Tibial nerve (tissue), 4 donors: ENCODE results near the gene IKZF5. TPM values are rescaled to one million over a fixed set of nuclear protein-coding genes. Genes with fewer than 3 reads are reported as not detected.
A peak's percentile ranks its signal among the peaks of the same experiment; 100 is the strongest.

Experiments
- DNase-seq, 2 donors: peaks; one replicate each; pipeline ENCODE4 v3.0.0-alpha.2; 2019; ENCODE audit warnings: low spot score in 2 of 2
- H3K27ac ChIP-seq, 4 donors: fragments of 200-600 bp; sonication (generic) in 3 of 4; one replicate each; pipeline ENCODE4 v1.5.1; 2017 to 2019; ENCODE audit warnings: mild to moderate bottlenecking in 1 of 4
- H3K27me3 ChIP-seq, 2 donors: fragments of 200-600 bp; sonication (generic) in 1 of 2; one replicate each; pipeline versions ENCODE4 v1.5.1 to v1.6.0; 2017 to 2019
- H3K36me3 ChIP-seq, 3 donors: fragments of 200-600 bp; sonication (generic); one replicate each; pipeline ENCODE4 v1.5.1; 2018 to 2019
- H3K4me1 ChIP-seq, 4 donors: fragments of 200-600 bp; sonication (generic) in 3 of 4; one replicate each; pipeline ENCODE4 v1.5.1; 2017 to 2019
- H3K4me3 ChIP-seq, 4 donors: fragments of 200-600 bp; sonication (generic) in 3 of 4; one replicate each; pipeline ENCODE4 v1.5.1; 2017 to 2019; ENCODE audit warnings: mild to moderate bottlenecking in 1 of 4, moderate library complexity in 1 of 4
- H3K9me3 ChIP-seq, 4 donors: fragments of 200-600 bp; sonication (generic) in 3 of 4; one replicate each; pipeline ENCODE4 v1.5.1; 2017 to 2019
- CTCF ChIP-seq, 5 experiments: fragments of 200-600 bp in 3 of 5; fragments of 450-650 bp in 2 of 5; sonication (generic) in 3 of 5; IDR thresholded peaks; one replicate each; pipeline ENCODE4 v1.5.1; 2016 to 2019; ENCODE audit warnings: antibody characterized with exemption in 5 of 5, mild to moderate bottlenecking in 3 of 5, moderate library complexity in 2 of 5
- EP300 ChIP-seq, 2 donors: sonication (generic); formaldehyde crosslinking; IDR thresholded peaks; one replicate each; pipeline ENCODE4 v1.6.1; 2017; ENCODE audit warnings: antibody characterized with exemption in 2 of 2, mild to moderate bottlenecking in 1 of 2
- POLR2A ChIP-seq, 2 donors: fragments of 450-650 bp; IDR thresholded peaks; one replicate each; pipeline ENCODE4 v1.6.1; 2017; ENCODE audit warnings: antibody characterized with exemption in 2 of 2, mild to moderate bottlenecking in 2 of 2, moderate library complexity in 2 of 2
- WGBS, 2 donors: methylation state at CpG; one replicate each; pipeline ENCODE4 v1.1.5; 2018; 5-methylcytosine and 5-hydroxymethylcytosine counted together
- total RNA-seq, 4 donors: library from RNA; depleted of rRNA; stranded (reverse); fragments of >200 nt; gene quantifications; one replicate each; pipeline ENCODE4 v1.1.0, GENCODE V29; 2016

The IKZF5 gene
- total RNA-seq, 4 donors from 2014 or later: 7.2 to 16.4 (median 13.8) TPM

- H3K4me1 ChIP-seq: no peaks in the 10 kb centered on the region
- no peak overlapping the region for H3K4me3 ChIP-seq
- TF ChIP-seq EP300 (IDR thresholded peaks at IDR 0.05) (no peak), POLR2A (IDR thresholded peaks at IDR 0.05) (no peak), CTCF (IDR thresholded peaks at IDR 0.05) (no peak)
- H3K36me3 ChIP-seq: no peaks in the 10 kb centered on the region
- DNase-seq: no peak
- H3K27me3 ChIP-seq: no peaks in the 10 kb centered on the region
- no peaks in the 10 kb centered on the region for H3K9me3 ChIP-seq
- no peak overlapping the region for H3K27ac ChIP-seq
- WGBS, 2 donors: 86 to 93% methylated on average over 2 of the region's 2 CpGs
These were observed 15.9 kb upstream of the IKZF5 start for GRCh38 chr10:123024540-123024939.

- no peak overlapping the region for H3K27ac ChIP-seq
- TF ChIP-seq EP300 (IDR thresholded peaks at IDR 0.05) (no peak), CTCF (IDR thresholded peaks at IDR 0.05) (peak in 1 of 5 experiments; percentile 5)
- no peaks in the 10 kb centered on the region for H3K4me1 ChIP-seq
- 68 to 72% methylated on average over 3 of the region's 3 CpGs for WGBS, 2 donors
- no peaks in the 10 kb centered on the region for H3K9me3 ChIP-seq
- no peaks in the 10 kb centered on the region for H3K36me3 ChIP-seq
- no peak overlapping the region for H3K4me3 ChIP-seq
- DNase-seq: no peak
- no peaks in the 10 kb centered on the region for H3K27me3 ChIP-seq
These were observed 12.9 kb upstream of the IKZF5 start for GRCh38 chr10:123021517-123021916.

GRCh38 chr10:123019941-123020703 lies 11.5 kb upstream of the IKZF5 start:
- H3K27me3 ChIP-seq: no peaks in the 10 kb centered on the region
- WGBS, 2 donors: 65 to 70% methylated on average over 1 of the region's 1 CpG
- H3K4me3 ChIP-seq: no peak overlapping the region
- no peak overlapping the region for H3K27ac ChIP-seq
- H3K36me3 ChIP-seq: no peaks in the 10 kb centered on the region
- TF ChIP-seq POLR2A (IDR thresholded peaks at IDR 0.05): no peak
- TF ChIP-seq EP300 (IDR thresholded peaks at IDR 0.05): no peak
- no peak for TF ChIP-seq CTCF (IDR thresholded peaks at IDR 0.05)
- H3K4me1 ChIP-seq: no peaks in the 10 kb centered on the region
- no peak for DNase-seq
- no peaks in the 10 kb centered on the region for H3K9me3 ChIP-seq

- Histone ChIP-seq H3K4me1 (no peaks in the 10 kb centered on the region), H3K36me3 (no peaks in the 10 kb centered on the region), H3K9me3 (no peaks in the 10 kb centered on the region), H3K27me3 (no peaks in the 10 kb centered on the region), H3K4me3 (no peak overlapping the region), H3K27ac (no peak overlapping the region)
- no peak for DNase-seq
- TF ChIP-seq POLR2A (IDR thresholded peaks at IDR 0.05) (no peak), CTCF (IDR thresholded peaks at IDR 0.05) (no peak), EP300 (IDR thresholded peaks at IDR 0.05) (no peak)
- whole genome bisulfite sequencing, 2 donors: 56 to 69% methylated on average over 3 of the region's 3 CpGs
These were observed 10.7 kb upstream of the IKZF5 start for GRCh38 chr10:123019264-123019663.

GRCh38 chr10:123018531-123018930 lies 9.9 kb upstream of the IKZF5 start:
- no peak for DNase-seq
- Histone ChIP-seq H3K4me3 (no peak overlapping the region), H3K27me3 (no peaks in the 10 kb centered on the region), H3K4me1 (no peaks in the 10 kb centered on the region), H3K36me3 (no peaks in the 10 kb centered on the region), H3K27ac (no peak overlapping the region), H3K9me3 (no peaks in the 10 kb centered on the region)
- no peak for TF ChIP-seq POLR2A (IDR thresholded peaks at IDR 0.05)
- TF ChIP-seq CTCF (IDR thresholded peaks at IDR 0.05): no peak
- no peak for TF ChIP-seq EP300 (IDR thresholded peaks at IDR 0.05)
- 82 to 87% methylated on average over 7 of the region's 7 CpGs for WGBS, 2 donors
